GM23338 (cell line): ENCODE results near the gene CNIH3. TPM values are rescaled to one million over a fixed set of nuclear protein-coding genes. Genes with fewer than 3 reads are reported as not detected.

Experiments
- ATAC-seq: fragments of 200-7000 bp; cut with Tn5 transposase; 3 replicates; pipeline ENCODE4 v1.9.1; 2020
- DNase-seq: peaks from one replicate; pipeline ENCODE4 v3.0.0-alpha.2; 2015; ENCODE audit warnings: low spot score
- H2AFZ ChIP-seq: fragments of 200-600 bp; sonication (generic); 2 replicates; pipeline ENCODE4 v1.8.0; 2016; ENCODE audit warnings: antibody characterized with exemption, mild to moderate bottlenecking, moderate library complexity
- H3F3A ChIP-seq: fragments of 200-600 bp; sonication (generic); replicated peaks from 2 replicates; pipeline ENCODE4 v1.8.0; 2017; ENCODE audit warnings: antibody characterized with exemption, mixed run types, low read depth
- H3K27ac ChIP-seq: fragments of 200-600 bp; sonication (generic); 2 replicates; pipeline ENCODE4 v1.6.1; 2016; ENCODE audit warnings: low read depth
- H3K27me3 ChIP-seq: fragments of 200-600 bp; sonication (generic); 2 replicates; pipeline ENCODE4 v1.8.0; 2016; ENCODE audit warnings: mild to moderate bottlenecking, mixed run types, moderate library complexity; ENCODE audit not compliant: insufficient read depth
- H3K36me3 ChIP-seq: fragments of 200-600 bp; sonication (generic); 2 replicates; pipeline ENCODE4 v1.8.0; 2016; ENCODE audit warnings: mild to moderate bottlenecking; ENCODE audit not compliant: insufficient read depth
- H3K4me1 ChIP-seq: fragments of 200-600 bp; sonication (generic); 2 replicates; pipeline ENCODE4 v1.8.0; 2016; ENCODE audit warnings: mild to moderate bottlenecking, moderate library complexity; ENCODE audit not compliant: insufficient read depth
- H3K4me2 ChIP-seq: fragments of 200-600 bp; sonication (generic); 2 replicates; pipeline ENCODE4 v1.7.1; 2017; ENCODE audit warnings: mixed run types
- H3K4me3 ChIP-seq: fragments of 200-600 bp; sonication (generic); 2 replicates; pipeline ENCODE4 v1.6.1; 2016; ENCODE audit warnings: mixed run types
- H3K79me2 ChIP-seq: fragments of 200-600 bp; sonication (generic); replicated peaks from 2 replicates; pipeline ENCODE4 v1.8.0; 2017; ENCODE audit warnings: mild to moderate bottlenecking; ENCODE audit not compliant: insufficient read depth
- H3K9me2 ChIP-seq: fragments of 200-600 bp; sonication (generic); 2 replicates; pipeline ENCODE4 v1.8.0; 2017; ENCODE audit not compliant: insufficient read depth
- H4K20me1 ChIP-seq: fragments of 200-600 bp; sonication (generic); replicated peaks from 2 replicates; pipeline ENCODE4 v1.8.0; 2017; ENCODE audit warnings: mild to moderate bottlenecking; ENCODE audit not compliant: insufficient read depth
- H3K27ac Mint-ChIP-seq: 2 replicates; pipeline ENCODE4 v1.8.0; 2020; ENCODE audit warnings: inconsistent platforms, mild to moderate bottlenecking, moderate library complexity, mixed read lengths
- H3K27me3 Mint-ChIP-seq: 3 replicates; pipeline ENCODE4 v1.8.0; 2022; ENCODE audit warnings: low read depth, mild to moderate bottlenecking, moderate library complexity, mixed read lengths, inconsistent platforms; ENCODE audit not compliant: insufficient read depth, poor library complexity
- H3K36me3 Mint-ChIP-seq: 3 replicates; pipeline ENCODE4 v1.8.0; 2021; ENCODE audit warnings: low read depth, mild to moderate bottlenecking, inconsistent platforms, moderate library complexity, mixed read lengths
- H3K4me1 Mint-ChIP-seq: 3 replicates; pipeline ENCODE4 v1.8.0; 2020; ENCODE audit warnings: mild to moderate bottlenecking, inconsistent platforms, mixed read lengths
- H3K4me3 Mint-ChIP-seq: 3 replicates; pipeline ENCODE4 v1.8.0; 2021; ENCODE audit warnings: moderate library complexity, mild to moderate bottlenecking, inconsistent platforms, mixed read lengths
- H3K9me3 Mint-ChIP-seq: 3 replicates; pipeline ENCODE4 v1.8.0; 2020; ENCODE audit warnings: moderate library complexity, mild to moderate bottlenecking, inconsistent platforms, mixed read lengths
- CREB1 ChIP-seq: fragments of 250-450 bp; sonication (Bioruptor Pico); IDR thresholded peaks from 2 replicates; pipeline ENCODE4 v1.5.0; 2020; ENCODE audit warnings: low read depth, mild to moderate bottlenecking, moderate library complexity
- EZH2 ChIP-seq: fragments of 200-600 bp; sonication (generic); IDR thresholded peaks from one replicate; pipeline ENCODE4 v1.8.0; 2017; ENCODE audit warnings: antibody characterized with exemption, mild to moderate bottlenecking, low read depth; ENCODE audit not compliant: unreplicated experiment
- EZH2phosphoT487 ChIP-seq: fragments of 200-600 bp; sonication (generic); IDR thresholded peaks from one replicate; pipeline ENCODE4 v1.8.1; 2018; ENCODE audit warnings: antibody characterized with exemption; ENCODE audit not compliant: unreplicated experiment
- JUNB ChIP-seq: IDR thresholded peaks from one replicate; pipeline ENCODE4 v1.6.1; 2016; ENCODE audit warnings: antibody characterized with exemption; ENCODE audit not compliant: unreplicated experiment
- NANOG ChIP-seq: IDR thresholded peaks from 2 replicates; pipeline ENCODE4 v1.6.1; 2016; ENCODE audit warnings: antibody characterized with exemption, borderline replicate concordance
- POLR2AphosphoS5 ChIP-seq: IDR thresholded peaks from 2 replicates; pipeline ENCODE4 v1.6.1; 2016; ENCODE audit warnings: antibody characterized with exemption, low read depth
- STAT1 ChIP-seq: IDR thresholded peaks from one replicate; pipeline ENCODE4 v1.6.1; 2016; ENCODE audit warnings: antibody characterized with exemption; ENCODE audit not compliant: unreplicated experiment
- ZNF114 ChIP-seq: fragments of 250-450 bp; sonication (Bioruptor Pico); IDR thresholded peaks from 2 replicates; pipeline ENCODE4 v1.5.0; 2020; ENCODE audit warnings: mild to moderate bottlenecking, moderate library complexity
- ZNF331 ChIP-seq: fragments of 250-450 bp; sonication (Bioruptor Pico); IDR thresholded peaks from 2 replicates; pipeline ENCODE4 v1.5.0; 2020; ENCODE audit warnings: low read depth, mild to moderate bottlenecking, moderate library complexity
- polyA plus RNA-seq: library from polyadenylated mRNA; unstranded; fragments of >200 nt; fragmentation: Nextera tagmentation; extraction: Ambion mirVana; gene quantifications from 2 replicates; pipeline ENCODE4 v1.2.1, GENCODE V29; 2016
- total RNA-seq: library from RNA; depleted of rRNA; stranded (reverse); fragments of >200 nt; shearing (Covaris generic); gene quantifications from 2 replicates; pipeline ENCODE4 v1.2.3, GENCODE V29; 2014
- TF ChIP-seq, protein P1 (sequence below): IDR thresholded peaks from 2 replicates; pipeline ENCODE4 v1.6.1; 2016; ENCODE audit warnings: antibody characterized with exemption
- TF ChIP-seq, protein P2 (sequence below), 2 experiments: fragments of 200-600 bp in 1 of 2; sonication (generic) in 1 of 2; conservative IDR thresholded peaks; 2 replicates each; pipeline versions ENCODE4 v1.5.1 to v1.6.1; 2016 to 2017; ENCODE audit warnings: antibody characterized with exemption in 2 of 2, low read depth in 2 of 2, mild to moderate bottlenecking in 2 of 2, moderate library complexity in 1 of 2
- TF ChIP-seq, protein P3 (sequence below): IDR thresholded peaks from one replicate; pipeline ENCODE4 v1.6.1; 2018; ENCODE audit warnings: antibody characterized with exemption; ENCODE audit not compliant: unreplicated experiment
- TF ChIP-seq, protein P4 (sequence below): fragments of 250-450 bp; sonication (Bioruptor Pico); IDR thresholded peaks from 2 replicates; pipeline ENCODE4 v1.5.0; 2020; ENCODE audit warnings: mild to moderate bottlenecking, moderate library complexity

The CNIH3 gene
- total and polyA plus RNA-seq, 2 experiments from 2014 or later, result 3.6 to 5.1 TPM

GRCh38 chr1:224782281-224783000 lies 166.3 kb downstream of the CNIH3 start:
- H3K4me1 Mint-ChIP-seq, result peaks cover 43% of the 10 kb centered on the region
- no peak for ATAC-seq
- Histone ChIP-seq H4K20me1 (no peaks in the 10 kb centered on the region), H3K79me2 (no peaks in the 10 kb centered on the region), H3K36me3 (no peaks in the 10 kb centered on the region), H3K4me1 (peaks cover 36% of the 10 kb centered on the region), H3K4me3 (no peak overlapping the region), H2AFZ (no peak overlapping the region), H3K27me3 (peaks cover 13% of the 10 kb centered on the region; the same call in 1 of the 2 replicates), H3K4me2 (no peak overlapping the region), H3K9me2 (peaks cover 5% of the 10 kb centered on the region; the same call in 1 of the 2 replicates), H3K27ac (no peak overlapping the region), H3F3A (no peaks in the 10 kb centered on the region; the same call in 1 of the 2 replicates)
- no peak for TF ChIP-seq EZH2phosphoT487
- TF ChIP-seq, protein P1, sequence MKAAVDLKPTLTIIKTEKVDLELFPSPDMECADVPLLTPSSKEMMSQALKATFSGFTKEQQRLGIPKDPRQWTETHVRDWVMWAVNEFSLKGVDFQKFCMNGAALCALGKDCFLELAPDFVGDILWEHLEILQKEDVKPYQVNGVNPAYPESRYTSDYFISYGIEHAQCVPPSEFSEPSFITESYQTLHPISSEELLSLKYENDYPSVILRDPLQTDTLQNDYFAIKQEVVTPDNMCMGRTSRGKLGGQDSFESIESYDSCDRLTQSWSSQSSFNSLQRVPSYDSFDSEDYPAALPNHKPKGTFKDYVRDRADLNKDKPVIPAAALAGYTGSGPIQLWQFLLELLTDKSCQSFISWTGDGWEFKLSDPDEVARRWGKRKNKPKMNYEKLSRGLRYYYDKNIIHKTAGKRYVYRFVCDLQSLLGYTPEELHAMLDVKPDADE, result no peak
- TF ChIP-seq, protein P2, sequence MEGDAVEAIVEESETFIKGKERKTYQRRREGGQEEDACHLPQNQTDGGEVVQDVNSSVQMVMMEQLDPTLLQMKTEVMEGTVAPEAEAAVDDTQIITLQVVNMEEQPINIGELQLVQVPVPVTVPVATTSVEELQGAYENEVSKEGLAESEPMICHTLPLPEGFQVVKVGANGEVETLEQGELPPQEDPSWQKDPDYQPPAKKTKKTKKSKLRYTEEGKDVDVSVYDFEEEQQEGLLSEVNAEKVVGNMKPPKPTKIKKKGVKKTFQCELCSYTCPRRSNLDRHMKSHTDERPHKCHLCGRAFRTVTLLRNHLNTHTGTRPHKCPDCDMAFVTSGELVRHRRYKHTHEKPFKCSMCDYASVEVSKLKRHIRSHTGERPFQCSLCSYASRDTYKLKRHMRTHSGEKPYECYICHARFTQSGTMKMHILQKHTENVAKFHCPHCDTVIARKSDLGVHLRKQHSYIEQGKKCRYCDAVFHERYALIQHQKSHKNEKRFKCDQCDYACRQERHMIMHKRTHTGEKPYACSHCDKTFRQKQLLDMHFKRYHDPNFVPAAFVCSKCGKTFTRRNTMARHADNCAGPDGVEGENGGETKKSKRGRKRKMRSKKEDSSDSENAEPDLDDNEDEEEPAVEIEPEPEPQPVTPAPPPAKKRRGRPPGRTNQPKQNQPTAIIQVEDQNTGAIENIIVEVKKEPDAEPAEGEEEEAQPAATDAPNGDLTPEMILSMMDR (conservative IDR thresholded peaks at IDR 0.05; ENCODE audit: low read depth in 2 of 2), result no peak
- no peak for TF ChIP-seq JUNB
- no peak for TF ChIP-seq NANOG
- no peak for TF ChIP-seq STAT1
- TF ChIP-seq EZH2, result no peak
- TF ChIP-seq ZNF114 (CRISPR knock-in tag), result no peak
- TF ChIP-seq, protein P3, sequence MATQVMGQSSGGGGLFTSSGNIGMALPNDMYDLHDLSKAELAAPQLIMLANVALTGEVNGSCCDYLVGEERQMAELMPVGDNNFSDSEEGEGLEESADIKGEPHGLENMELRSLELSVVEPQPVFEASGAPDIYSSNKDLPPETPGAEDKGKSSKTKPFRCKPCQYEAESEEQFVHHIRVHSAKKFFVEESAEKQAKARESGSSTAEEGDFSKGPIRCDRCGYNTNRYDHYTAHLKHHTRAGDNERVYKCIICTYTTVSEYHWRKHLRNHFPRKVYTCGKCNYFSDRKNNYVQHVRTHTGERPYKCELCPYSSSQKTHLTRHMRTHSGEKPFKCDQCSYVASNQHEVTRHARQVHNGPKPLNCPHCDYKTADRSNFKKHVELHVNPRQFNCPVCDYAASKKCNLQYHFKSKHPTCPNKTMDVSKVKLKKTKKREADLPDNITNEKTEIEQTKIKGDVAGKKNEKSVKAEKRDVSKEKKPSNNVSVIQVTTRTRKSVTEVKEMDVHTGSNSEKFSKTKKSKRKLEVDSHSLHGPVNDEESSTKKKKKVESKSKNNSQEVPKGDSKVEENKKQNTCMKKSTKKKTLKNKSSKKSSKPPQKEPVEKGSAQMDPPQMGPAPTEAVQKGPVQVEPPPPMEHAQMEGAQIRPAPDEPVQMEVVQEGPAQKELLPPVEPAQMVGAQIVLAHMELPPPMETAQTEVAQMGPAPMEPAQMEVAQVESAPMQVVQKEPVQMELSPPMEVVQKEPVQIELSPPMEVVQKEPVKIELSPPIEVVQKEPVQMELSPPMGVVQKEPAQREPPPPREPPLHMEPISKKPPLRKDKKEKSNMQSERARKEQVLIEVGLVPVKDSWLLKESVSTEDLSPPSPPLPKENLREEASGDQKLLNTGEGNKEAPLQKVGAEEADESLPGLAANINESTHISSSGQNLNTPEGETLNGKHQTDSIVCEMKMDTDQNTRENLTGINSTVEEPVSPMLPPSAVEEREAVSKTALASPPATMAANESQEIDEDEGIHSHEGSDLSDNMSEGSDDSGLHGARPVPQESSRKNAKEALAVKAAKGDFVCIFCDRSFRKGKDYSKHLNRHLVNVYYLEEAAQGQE, result no peak
- no peak for TF ChIP-seq ZNF331
- no peak for TF ChIP-seq POLR2AphosphoS5
- no peak for TF ChIP-seq CREB1
- TF ChIP-seq, protein P4, sequence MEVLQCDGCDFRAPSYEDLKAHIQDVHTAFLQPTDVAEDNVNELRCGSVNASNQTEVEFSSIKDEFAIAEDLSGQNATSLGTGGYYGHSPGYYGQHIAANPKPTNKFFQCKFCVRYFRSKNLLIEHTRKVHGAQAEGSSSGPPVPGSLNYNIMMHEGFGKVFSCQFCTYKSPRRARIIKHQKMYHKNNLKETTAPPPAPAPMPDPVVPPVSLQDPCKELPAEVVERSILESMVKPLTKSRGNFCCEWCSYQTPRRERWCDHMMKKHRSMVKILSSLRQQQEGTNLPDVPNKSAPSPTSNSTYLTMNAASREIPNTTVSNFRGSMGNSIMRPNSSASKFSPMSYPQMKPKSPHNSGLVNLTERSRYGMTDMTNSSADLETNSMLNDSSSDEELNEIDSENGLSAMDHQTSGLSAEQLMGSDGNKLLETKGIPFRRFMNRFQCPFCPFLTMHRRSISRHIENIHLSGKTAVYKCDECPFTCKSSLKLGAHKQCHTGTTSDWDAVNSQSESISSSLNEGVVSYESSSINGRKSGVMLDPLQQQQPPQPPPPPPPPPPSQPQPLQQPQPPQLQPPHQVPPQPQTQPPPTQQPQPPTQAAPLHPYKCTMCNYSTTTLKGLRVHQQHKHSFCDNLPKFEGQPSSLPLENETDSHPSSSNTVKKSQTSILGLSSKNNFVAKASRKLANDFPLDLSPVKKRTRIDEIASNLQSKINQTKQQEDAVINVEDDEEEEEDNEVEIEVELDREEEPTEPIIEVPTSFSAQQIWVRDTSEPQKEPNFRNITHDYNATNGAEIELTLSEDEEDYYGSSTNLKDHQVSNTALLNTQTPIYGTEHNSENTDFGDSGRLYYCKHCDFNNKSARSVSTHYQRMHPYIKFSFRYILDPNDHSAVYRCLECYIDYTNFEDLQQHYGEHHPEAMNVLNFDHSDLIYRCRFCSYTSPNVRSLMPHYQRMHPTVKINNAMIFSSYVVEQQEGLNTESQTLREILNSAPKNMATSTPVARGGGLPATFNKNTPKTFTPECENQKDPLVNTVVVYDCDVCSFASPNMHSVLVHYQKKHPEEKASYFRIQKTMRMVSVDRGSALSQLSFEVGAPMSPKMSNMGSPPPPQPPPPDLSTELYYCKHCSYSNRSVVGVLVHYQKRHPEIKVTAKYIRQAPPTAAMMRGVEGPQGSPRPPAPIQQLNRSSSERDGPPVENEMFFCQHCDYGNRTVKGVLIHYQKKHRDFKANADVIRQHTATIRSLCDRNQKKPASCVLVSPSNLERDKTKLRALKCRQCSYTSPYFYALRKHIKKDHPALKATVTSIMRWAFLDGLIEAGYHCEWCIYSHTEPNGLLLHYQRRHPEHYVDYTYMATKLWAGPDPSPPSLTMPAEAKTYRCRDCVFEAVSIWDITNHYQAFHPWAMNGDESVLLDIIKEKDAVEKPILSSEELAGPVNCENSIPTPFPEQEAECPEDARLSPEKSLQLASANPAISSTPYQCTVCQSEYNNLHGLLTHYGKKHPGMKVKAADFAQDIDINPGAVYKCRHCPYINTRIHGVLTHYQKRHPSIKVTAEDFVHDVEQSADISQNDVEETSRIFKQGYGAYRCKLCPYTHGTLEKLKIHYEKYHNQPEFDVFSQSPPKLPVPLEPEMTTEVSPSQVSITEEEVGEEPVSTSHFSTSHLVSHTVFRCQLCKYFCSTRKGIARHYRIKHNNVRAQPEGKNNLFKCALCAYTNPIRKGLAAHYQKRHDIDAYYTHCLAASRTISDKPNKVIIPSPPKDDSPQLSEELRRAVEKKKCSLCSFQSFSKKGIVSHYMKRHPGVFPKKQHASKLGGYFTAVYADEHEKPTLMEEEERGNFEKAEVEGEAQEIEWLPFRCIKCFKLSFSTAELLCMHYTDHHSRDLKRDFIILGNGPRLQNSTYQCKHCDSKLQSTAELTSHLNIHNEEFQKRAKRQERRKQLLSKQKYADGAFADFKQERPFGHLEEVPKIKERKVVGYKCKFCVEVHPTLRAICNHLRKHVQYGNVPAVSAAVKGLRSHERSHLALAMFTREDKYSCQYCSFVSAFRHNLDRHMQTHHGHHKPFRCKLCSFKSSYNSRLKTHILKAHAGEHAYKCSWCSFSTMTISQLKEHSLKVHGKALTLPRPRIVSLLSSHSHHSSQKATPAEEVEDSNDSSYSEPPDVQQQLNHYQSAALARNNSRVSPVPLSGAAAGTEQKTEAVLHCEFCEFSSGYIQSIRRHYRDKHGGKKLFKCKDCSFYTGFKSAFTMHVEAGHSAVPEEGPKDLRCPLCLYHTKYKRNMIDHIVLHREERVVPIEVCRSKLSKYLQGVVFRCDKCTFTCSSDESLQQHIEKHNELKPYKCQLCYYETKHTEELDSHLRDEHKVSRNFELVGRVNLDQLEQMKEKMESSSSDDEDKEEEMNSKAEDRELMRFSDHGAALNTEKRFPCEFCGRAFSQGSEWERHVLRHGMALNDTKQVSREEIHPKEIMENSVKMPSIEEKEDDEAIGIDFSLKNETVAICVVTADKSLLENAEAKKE (CRISPR knock-in tag), result no peak
- DNase-seq, result no peak
- H3K9me3 Mint-ChIP-seq, result no peaks in the 10 kb centered on the region; the same call in 2 of the 3 replicates
- no peaks in the 10 kb centered on the region for H3K27me3 Mint-ChIP-seq
- no peak overlapping the region for H3K27ac Mint-ChIP-seq
- no peaks in the 10 kb centered on the region for H3K36me3 Mint-ChIP-seq
- no peak overlapping the region for H3K4me3 Mint-ChIP-seq
